Mucosa of descending colon (tissue), 3 donors: Measurements from ENCODE around the gene CLEC4A. TPM values are rescaled to one million over a fixed set of nuclear protein-coding genes. Genes with fewer than 3 reads are reported as not detected.
"Not testable (repeated sequence)": the region's sequence is repeated elsewhere in the genome, so short reads cannot be mapped to it uniquely, and the experiment has no call there.

Experiments
- ATAC-seq: fragments of 200-7000 bp; cut with Tn5 transposase; one replicate; pipeline ENCODE4 v1.9.1; 2020; ENCODE audit warnings: mild to moderate bottlenecking, moderate library complexity
- DNase-seq, 3 donors: peaks; one replicate each; pipeline ENCODE4 v3.0.0-alpha.2; 2020
- H3K36me3 ChIP-seq: fragments of 200-600 bp; one replicate; pipeline ENCODE4 v1.8.0; 2021; ENCODE audit warnings: low read depth, mild to moderate bottlenecking
- H3K4me1 ChIP-seq: fragments of 200-600 bp; one replicate; pipeline ENCODE4 v1.8.0; 2021; ENCODE audit warnings: low read depth, mild to moderate bottlenecking
- H3K4me3 ChIP-seq: fragments of 200-600 bp; one replicate; pipeline ENCODE4 v1.8.0; 2021; ENCODE audit warnings: mild to moderate bottlenecking
- H3K9me3 ChIP-seq: fragments of 200-600 bp; one replicate; pipeline ENCODE4 v1.8.0; 2021; ENCODE audit warnings: mild to moderate bottlenecking
- CTCF ChIP-seq: fragments of 200-600 bp; IDR thresholded peaks from one replicate; pipeline ENCODE4 v1.8.0; 2022; ENCODE audit warnings: antibody characterized with exemption, mild to moderate bottlenecking
- intact Hi-C, 2 donors: fragments of 100-400 bp; cut with DNase I in 1 of 2; cut with micrococcal nuclease in 1 of 2; formaldehyde crosslinking; loops; one replicate each; pipeline versions ENCODE4 v1.11.0 to v1.11.1; 2022; cut with DNase I, micrococcal nuclease
- total RNA-seq, 3 donors: library from RNA; stranded (reverse); fragmentation: NEBNext Ultra II Directional in 2 of 3; extraction: Animal tissue kit (Norgen Biotek cat#: 25700) in 2 of 3; gene quantifications; one replicate each; pipeline versions ENCODE4 v1.2.1 to v1.2.4, GENCODE V29; 2021 to 2023
- donor health status: DM: no; HTN: no; CAD: no; lungs with moderate emphysema.
- donor health status: DM: no; HTN: no; CAD: no.
- donor health status: DM: no; HTN: yes; CAD: no.

Gene CLEC4A
- total RNA-seq, 3 donors from 2014 or later, result 0.70 to 1.1 (median 1.0) TPM

- DNase-seq (peak in 1 of 3 donors; percentile 17), ATAC-seq (peak; percentile 76)
- no peak for TF ChIP-seq CTCF
- Histone ChIP-seq H3K4me3 (no peak overlapping the region), H3K36me3 (peaks cover 7% of the 10 kb centered on the region), H3K9me3 (no peaks in the 10 kb centered on the region), H3K4me1 (peaks cover 6% of the 10 kb centered on the region)
- intact Hi-C loops, result no loop called here
Observed at GRCh38 chr12:8088574-8088973, 34.8 kb upstream of the CLEC4A start.

- ATAC-seq, H3K9me3 ChIP-seq, H3K4me3 ChIP-seq, intact Hi-C loops, H3K4me1 ChIP-seq, DNase-seq, H3K36me3 ChIP-seq: not testable (repeated sequence)
Observed at GRCh38 chr12:8089277-8089676, 34.1 kb upstream of the CLEC4A start.

- DNase-seq (no peak), ATAC-seq (no peak)
- Histone ChIP-seq H3K4me3 (no peak overlapping the region), H3K36me3 (peaks cover 7% of the 10 kb centered on the region), H3K4me1 (no peaks in the 10 kb centered on the region), H3K9me3 (no peaks in the 10 kb centered on the region)
- no peak for TF ChIP-seq CTCF
- intact Hi-C loops, result no loop called here
Observed at GRCh38 chr12:8089716-8090115, 33.7 kb upstream of the CLEC4A start.

GRCh38 chr12:8093291-8093690 lies 30.1 kb upstream of the CLEC4A start:
- ATAC-seq (no peak), DNase-seq (no peak)
- intact Hi-C loops, result no loop called here
- Histone ChIP-seq H3K4me1 (no peaks in the 10 kb centered on the region), H3K9me3 (no peaks in the 10 kb centered on the region), H3K36me3 (peaks cover 7% of the 10 kb centered on the region), H3K4me3 (no peak overlapping the region)
- TF ChIP-seq CTCF, result no peak

- Histone ChIP-seq H3K4me1 (no peaks in the 10 kb centered on the region), H3K36me3 (peaks cover 4% of the 10 kb centered on the region), H3K9me3 (no peaks in the 10 kb centered on the region), H3K4me3 (no peak overlapping the region)
- no peak for DNase-seq
- no peak for TF ChIP-seq CTCF
- no peak for ATAC-seq
- intact Hi-C loops, result no loop called here
Observed at GRCh38 chr12:8096281-8096915, 27.0 kb upstream of the CLEC4A start.

GRCh38 chr12:8099235-8099634 lies 24.2 kb upstream of the CLEC4A start:
- ATAC-seq (no peak), DNase-seq (no peak)
- H3K36me3 ChIP-seq, result no peaks in the 10 kb centered on the region
- no peaks in the 10 kb centered on the region for H3K4me1 ChIP-seq
- H3K9me3 ChIP-seq, result no peaks in the 10 kb centered on the region
- no peak overlapping the region for H3K4me3 ChIP-seq
- TF ChIP-seq CTCF, result no peak
- intact Hi-C loops, result no loop called here
